Measurements from ENCODE around the gene FAM222B. TPM values are rescaled to one million over a fixed set of nuclear protein-coding genes. Genes with fewer than 3 reads are reported as not detected.
"Not testable (repeated sequence)": the region's sequence is repeated elsewhere in the genome, so short reads cannot be mapped to it uniquely, and the experiment has no call there.

FAM222B gene
- 10 to 100 TPM; 20.1 to 20.3 TPM for total RNA-seq

DNA sequence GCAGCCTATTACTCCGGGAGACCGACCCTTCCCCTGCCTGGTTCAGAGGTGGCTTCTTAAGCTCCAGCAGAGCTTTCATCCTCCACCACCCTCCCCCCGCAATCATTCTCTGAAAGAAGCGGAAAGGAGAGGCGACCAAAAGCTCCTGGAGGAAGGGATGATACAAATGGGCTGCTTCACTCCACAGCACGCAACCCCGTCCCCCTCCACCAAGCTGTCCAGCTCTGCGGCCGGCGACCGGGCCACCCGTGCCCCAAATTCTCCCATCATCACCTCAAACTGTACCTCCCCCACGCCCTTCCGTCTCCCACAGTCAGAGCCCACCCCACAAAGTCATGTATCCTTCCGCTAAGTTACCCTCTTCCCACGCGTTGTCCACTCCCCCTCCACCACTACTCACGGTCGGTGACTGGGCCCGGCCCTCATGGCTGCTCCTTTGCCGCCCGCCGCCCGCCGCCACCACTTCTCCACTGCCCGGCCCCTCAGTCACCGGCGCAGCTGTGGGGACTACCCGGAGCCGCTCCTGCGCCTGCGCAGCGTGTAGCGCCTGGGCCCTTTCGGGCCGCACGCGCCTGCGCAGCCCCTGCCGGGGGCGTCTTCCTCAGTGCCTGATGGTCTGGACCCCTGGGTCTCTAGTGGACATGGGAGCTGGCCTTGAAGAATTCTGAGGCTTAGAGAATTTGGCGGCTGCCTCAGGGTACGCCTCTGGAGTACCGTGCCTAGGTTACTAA lies at the start of gene FAM222B:
TSS of gene FAM222B (minus strand) at position 509 of the 731 bp plus-strand sequence. CDS start 76,123 bp downstream, outside the sequence.
- ChIA-PET POLR2A (interaction anchor here (0.6 to 1.3 kb wide), 6 partner anchors 32 to 131 kb away, joined by 3 to 5 read pairs (median 4); partner anchors contain the start of genes FLOT2, PHF12 and PROCA1), CTCF (interaction anchor here (0.7 to 2.6 kb wide), 11 partner anchors 11 to 116 kb away, joined by 3 to 15 read pairs (median 4); partner anchors contain the start of genes FLOT2 and TLCD1)

- POLR2A ChIA-PET: interaction anchor here (0.7 to 1.0 kb wide), 2 partner anchors 9 to 10 kb away, joined by 3 read pairs; no protein-coding TSS in a partner anchor
- CTCF ChIA-PET: interaction anchor here (1.1 to 2.9 kb wide), 5 partner anchors 9 to 128 kb away, joined by 3 to 18 read pairs (median 4); partner anchors contain the start of gene DHRS13
Observed at GRCh38 chr17:28892024-28892423, 49.4 kb upstream of the FAM222B start.

DNA sequence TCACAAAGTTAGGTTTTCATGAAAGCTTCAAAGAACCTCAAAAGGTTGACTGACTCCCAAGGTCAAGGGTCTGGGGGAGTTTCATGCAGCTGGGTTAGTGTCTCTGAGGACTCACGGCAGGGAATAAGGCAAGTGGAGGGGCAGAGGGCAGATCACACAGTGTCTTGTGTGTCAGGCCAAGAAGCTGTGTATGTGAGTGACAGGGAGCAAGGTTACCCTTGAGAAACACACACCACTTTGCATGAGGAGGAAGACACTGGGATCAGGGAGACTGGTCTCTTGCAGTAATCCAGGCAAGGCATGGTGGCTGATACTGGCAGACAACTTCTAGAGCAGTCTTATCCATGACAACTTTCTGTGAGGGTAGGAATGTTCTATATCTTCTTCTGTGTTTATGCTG lies 48.6 kb upstream of the FAM222B start:
- ChIA-PET POLR2A (no interaction called here), CTCF (interaction anchor here (2.9 kb wide), 1 partner anchor 11 kb away, joined by 18 read pairs; the partner anchor contains the start of gene DHRS13)

GRCh38 chr17:28889996-28890395 lies 47.4 kb upstream of the FAM222B start:
- ChIA-PET CTCF (interaction anchor here (1.2 kb wide), 1 partner anchor 10 kb away, joined by 3 read pairs; no protein-coding TSS in a partner anchor), POLR2A (interaction anchor here (0.7 kb wide), 2 partner anchors 48 to 162 kb away, joined by 5 to 6 read pairs; no protein-coding TSS in a partner anchor)

DNA sequence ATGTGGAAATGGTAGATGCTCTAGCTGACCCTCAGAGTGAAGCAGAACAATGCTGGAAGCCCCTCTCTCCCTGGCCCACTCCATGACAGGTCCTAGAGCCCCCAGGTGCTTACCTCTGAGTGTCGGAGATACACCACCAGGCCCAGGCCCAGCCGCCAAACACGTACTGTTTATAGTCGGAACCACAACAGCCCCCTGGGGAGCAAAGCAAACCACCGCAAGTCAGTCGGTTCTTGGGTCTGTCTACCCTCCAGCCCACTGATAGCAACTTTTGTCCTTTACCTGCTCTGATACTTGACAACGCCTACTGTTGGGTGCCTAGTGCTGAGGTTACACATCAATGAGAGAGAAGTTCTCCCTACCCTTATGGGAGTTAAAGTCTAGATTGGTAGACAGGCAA lies 46.2 kb upstream of the FAM222B start:
- ChIA-PET CTCF (no interaction called here), POLR2A (no interaction called here)

DNA sequence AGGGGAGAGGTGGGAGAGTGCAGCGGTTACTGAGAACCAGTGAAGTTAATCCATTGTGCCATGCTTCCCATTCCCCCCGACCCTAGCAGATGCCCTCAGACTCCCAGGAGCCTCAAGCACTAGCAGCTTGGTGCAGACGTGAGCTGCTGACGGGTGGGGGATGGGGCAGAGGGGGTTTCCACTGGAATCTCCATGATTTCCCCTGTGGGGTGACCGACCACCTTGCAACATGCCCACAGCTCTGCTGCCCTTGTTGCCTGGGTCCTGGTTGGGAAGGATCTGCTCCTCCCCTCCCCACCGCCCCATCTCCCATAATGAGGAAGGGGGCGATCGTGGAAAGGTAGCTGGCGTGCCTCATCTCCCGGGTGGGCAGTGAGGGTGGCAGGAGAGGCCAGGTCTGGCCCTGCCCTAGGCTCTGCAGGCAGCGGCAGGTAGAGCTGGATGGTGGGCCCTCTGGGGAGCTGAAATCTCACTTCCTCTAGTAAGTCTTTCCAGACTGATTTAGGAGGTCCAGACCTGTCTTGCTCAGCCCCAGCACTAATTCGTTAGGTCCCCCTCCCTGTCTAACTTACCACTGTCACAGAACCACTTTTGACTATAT lies 45.4 kb upstream of the FAM222B start:
- ChIA-PET POLR2A (interaction anchor here (0.5 kb wide), 1 partner anchor 23 kb away, joined by 4 read pairs; no protein-coding TSS in a partner anchor), CTCF (interaction anchor here (1.0 kb wide), 1 partner anchor 14 kb away, joined by 3 read pairs; no protein-coding TSS in a partner anchor)

DNA sequence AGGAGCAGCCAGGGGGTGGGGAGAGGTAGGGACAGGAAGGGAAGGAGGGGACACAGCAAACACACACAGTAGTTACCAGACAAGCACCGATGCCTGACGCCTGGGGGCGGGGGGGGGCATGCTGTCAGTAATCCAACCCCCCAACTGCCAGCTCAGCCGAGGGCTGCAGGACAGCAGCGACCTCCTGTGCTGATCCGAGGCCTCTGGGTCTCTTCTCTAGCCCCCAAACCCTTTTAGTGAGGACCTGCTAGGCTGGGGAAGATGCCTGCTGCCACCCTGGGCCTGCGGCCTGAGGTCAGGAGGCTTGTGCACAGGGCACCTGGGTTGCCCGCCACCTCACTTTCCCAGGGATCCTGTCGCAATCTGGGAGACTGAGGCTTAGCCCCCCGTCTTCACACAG lies 43.4 kb upstream of the FAM222B start:
- CTCF ChIA-PET: no interaction called here
- POLR2A ChIA-PET: no interaction called here

GRCh38 chr17:28885363-28885762 lies 42.8 kb upstream of the FAM222B start:
- CTCF ChIA-PET: no interaction called here
- POLR2A ChIA-PET: no interaction called here

DNA sequence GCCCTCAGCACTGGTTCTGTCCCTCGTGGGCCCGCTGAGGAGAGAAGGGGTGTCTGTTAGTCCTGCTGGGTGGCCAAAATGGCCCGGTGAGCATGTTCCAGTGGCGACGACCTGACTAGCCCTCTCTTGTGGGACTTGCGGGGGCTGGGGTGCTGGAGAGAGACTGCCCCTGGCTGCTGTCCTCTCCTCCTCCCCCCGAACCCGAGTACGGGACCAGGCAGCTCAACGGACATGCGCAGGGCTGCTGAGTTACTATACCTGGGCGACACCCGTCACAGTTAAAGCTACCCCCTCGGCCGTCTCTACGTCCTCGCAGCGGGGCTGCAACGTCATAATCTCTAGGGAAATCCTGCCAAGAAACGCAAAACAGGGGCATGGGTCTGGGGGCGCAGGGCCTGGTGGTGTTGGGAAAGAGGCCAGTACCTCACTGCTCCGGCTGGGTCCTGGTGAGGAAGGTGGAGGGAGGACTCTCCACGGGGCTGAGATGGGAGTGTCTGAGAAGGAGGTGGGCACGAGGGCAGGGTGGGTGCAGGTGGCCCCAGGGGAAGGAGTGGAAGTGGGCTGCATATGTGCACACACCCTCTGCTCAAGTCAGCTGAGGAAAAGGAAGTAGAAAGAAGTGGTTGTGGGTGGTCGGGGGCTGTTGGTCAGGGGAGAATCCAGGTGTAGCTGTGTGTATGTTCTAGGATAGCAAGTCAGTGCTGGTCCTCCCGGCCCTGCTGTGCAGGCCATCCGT lies 41.5 kb upstream of the FAM222B start:
- ChIA-PET POLR2A (no interaction called here), CTCF (interaction anchor here (0.9 to 2.0 kb wide), 3 partner anchors 8 to 35 kb away, joined by 3 to 5 read pairs (median 3); no protein-coding TSS in a partner anchor)

DNA sequence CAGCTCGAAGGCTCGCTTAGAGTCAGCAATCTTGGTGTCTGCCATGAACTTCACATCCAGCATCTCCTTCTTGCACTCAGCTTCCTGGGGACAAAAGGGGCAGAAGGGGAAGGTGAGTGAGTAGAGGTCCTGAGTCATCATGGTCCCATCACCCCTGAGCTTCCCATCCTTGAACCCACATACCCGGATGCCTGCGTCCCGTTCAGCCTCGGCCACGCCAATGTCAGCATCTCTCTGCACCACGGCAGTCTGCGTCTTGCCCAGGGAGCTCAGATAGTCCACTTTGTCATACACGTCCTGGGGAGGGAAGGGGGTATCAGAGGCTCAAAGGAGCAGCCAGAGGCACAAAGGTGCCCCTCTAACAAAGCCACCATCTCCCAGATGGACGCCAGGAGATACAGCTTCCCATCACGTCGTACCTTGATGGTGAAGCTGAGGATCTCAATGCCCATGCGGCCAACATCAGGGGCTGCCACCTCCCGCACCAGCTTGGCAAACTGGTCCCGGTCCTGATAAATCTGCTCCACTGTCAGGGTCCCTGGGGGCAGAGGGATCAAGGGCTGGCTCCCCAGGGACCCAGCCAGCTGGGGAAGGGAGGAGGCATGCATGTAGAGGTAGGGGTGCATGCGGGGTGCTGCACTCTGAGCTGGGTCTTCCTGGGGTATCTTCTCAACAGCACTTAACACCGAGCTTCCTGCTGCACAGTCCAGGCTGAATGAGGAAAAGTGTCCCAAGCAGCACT lies 39.7 kb upstream of the FAM222B start:
- POLR2A ChIA-PET: interaction anchor here (0.7 to 1.2 kb wide), 2 partner anchors 10 to 14 kb away, joined by 3 to 5 read pairs; no protein-coding TSS in a partner anchor
- CTCF ChIA-PET: interaction anchor here (0.7 to 2.0 kb wide), 3 partner anchors 10 to 118 kb away, joined by 3 to 5 read pairs (median 3); no protein-coding TSS in a partner anchor

GRCh38 chr17:28881533-28882056 lies 39.0 kb upstream of the FAM222B start:
- ChIA-PET POLR2A (interaction anchor here (1.2 kb wide), 1 partner anchor 11 kb away, joined by 3 read pairs; no protein-coding TSS in a partner anchor), CTCF (no interaction called here)

DNA sequence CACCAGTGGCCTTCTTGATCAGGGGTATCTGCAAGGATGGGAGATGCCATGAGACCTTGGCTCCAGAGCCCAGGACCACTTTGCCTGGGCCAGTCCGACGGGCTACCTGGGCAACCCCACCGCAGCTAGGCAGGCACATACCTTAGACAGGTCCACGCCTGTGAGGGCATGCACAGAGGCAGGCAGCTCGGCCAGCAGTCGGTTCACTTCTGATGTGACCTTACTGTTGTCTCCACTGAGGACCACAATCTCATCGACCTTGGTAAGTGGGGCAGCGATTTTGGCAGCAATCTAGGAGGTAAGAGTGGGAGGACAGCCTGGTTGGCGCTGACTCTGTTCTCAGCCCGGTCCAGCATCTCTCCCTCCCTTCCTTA lies 38.0 kb upstream of the FAM222B start:
- POLR2A ChIA-PET: no interaction called here
- CTCF ChIA-PET: interaction anchor here (1.3 kb wide), 1 partner anchor 9 kb away, joined by 3 read pairs; no protein-coding TSS in a partner anchor

DNA sequence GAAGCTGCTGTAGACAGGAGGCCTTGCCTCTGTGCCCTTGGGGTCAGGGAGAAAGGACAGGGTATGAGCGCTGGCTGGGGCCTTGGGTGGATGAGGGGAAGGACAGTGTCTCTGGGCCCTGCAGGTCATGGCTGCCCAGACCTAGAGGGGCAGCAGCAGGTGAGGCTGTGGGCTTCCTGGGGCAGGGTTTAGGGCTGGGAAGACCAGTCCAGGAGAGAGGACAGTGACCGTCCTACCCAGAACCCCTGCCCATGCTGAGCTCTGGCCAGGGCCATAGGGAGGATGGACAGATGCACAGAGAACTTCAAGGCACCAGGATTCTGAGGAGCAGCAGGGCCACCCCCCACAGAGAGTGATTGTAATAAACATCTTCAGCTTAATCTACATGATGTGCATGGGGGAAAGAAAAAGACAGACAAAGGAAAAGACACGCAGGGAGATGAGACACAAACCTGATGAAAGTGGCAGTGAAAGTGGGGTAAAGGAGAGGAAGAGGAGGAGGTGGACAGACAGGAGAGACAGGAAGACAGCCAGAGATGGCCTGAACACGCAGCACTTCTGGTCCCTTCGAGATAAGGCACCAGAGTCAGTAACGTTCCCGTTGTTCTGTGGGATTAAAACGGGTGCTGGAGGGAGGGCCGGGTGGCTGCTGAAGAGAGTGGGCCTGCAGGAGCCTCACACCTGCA lies 37.4 kb upstream of the FAM222B start:
- POLR2A ChIA-PET: interaction anchor here (0.9 kb wide), 1 partner anchor 69 kb away, joined by 3 read pairs; no protein-coding TSS in a partner anchor
- CTCF ChIA-PET: interaction anchor here (1.2 to 1.3 kb wide), 2 partner anchors 10 to 13 kb away, joined by 3 to 4 read pairs; no protein-coding TSS in a partner anchor

DNA sequence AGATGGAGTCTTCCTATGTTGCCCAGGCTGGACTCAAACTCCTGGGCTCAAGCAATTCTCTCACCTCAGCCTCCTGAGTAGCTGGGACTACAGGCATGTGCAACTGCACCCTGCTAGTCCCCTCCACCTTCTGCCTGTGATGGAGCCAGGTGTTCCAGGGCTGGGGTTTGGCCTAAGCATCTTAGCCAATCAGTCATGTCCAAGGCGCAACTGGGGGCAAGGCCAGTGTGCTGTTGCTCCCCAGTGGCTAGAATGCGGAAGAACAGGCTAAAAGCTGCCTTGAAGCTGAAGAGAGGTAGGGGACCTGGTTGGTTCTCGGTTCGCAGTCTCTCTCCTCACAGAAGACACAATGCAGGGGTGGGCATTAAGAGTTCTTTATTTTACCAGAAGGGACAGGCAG lies 36.4 kb upstream of the FAM222B start:
- POLR2A ChIA-PET: interaction anchor here (0.9 kb wide), 1 partner anchor 68 kb away, joined by 3 read pairs; no protein-coding TSS in a partner anchor
- CTCF ChIA-PET: interaction anchor here (0.8 to 1.3 kb wide), 4 partner anchors 11 to 152 kb away, joined by 3 to 4 read pairs (median 3); no protein-coding TSS in a partner anchor

DNA sequence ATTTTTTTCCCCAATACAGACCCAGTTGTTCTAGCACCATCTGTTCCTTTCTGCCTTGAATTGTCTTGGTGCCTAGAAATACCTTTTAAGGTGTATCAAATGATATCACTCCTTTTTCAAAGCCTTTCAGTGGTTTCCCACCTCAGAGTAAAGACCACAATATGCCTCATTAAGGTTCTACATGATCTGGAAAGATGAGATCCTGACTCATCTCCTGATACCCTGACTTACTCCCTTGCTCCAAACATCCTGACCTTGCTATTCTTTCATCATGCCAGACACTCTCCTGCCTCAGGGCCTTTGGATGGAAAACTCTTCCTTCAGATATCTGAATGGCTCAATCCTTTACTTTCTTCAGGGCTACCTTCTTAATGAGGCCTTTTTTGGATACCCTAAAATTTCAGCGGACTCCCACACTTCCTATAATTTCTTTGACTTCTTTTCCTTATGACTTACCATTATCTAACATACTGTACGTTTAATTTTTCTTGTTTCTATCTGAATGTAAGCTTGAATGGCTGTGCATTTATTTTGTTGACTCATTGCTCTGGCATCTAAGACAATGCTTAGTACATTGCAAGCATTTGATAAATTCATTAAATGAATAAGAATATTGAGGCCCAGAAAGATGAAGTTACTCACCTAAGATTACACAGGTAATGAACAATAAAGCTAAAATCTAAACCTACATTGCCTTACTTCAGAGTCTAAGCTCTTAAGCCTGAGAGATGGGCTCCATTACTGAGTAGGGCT lies 35.7 kb upstream of the FAM222B start:
- CTCF ChIA-PET: interaction anchor here (0.8 to 1.2 kb wide), 3 partner anchors 14 to 152 kb away, joined by 3 to 4 read pairs (median 3); no protein-coding TSS in a partner anchor
- POLR2A ChIA-PET: no interaction called here

DNA sequence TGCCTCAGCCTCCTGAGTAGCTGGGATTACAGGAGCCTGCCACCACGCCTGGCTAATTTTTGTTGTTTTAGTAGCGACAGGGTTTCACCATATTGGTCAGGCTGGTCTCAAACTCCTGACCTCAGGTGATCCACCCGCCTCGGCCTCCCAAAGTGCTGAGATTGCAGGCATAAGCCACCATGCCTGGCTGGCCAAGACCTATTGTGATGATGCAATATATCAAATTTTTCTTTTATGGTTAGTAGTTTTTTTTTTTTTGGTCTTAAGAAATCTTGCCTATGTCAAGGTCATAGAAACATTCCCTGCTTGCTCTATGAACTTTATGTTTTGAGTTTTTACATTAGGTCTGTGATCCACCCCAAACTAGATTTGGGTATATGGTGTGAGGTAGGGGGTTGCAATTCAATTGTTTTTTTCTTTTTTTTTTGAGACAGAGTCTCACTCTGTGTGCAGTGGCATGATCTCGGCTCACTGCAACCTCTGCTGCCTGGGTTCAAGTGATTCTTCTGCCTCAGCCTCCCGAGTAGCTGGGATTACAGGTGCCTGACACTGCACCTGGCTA lies 34.6 kb upstream of the FAM222B start:
- POLR2A ChIA-PET: interaction anchor here (0.6 kb wide), 1 partner anchor 37 kb away, joined by 12 read pairs; no protein-coding TSS in a partner anchor
- CTCF ChIA-PET: not testable (repeated sequence)
